HepG2 (cell line): ENCODE measurements around the gene H2AZ2. TPM values are rescaled to one million over a fixed set of nuclear protein-coding genes. Genes with fewer than 3 reads are reported as not detected.

Experiments used
- HMGXB3 ChIP-seq: sonication (generic); formaldehyde crosslinking; IDR thresholded peaks from 2 replicates; pipeline ENCODE4 v1.4.0; 2020; ENCODE audit warnings: missing genetic modification reagents, borderline replicate concordance
- HOXA5 ChIP-seq: sonication (generic); formaldehyde crosslinking; IDR thresholded peaks from 2 replicates; pipeline ENCODE4 v1.4.0; 2020; ENCODE audit warnings: missing genetic modification reagents
- KAT8 ChIP-seq: IDR thresholded peaks from 2 replicates; pipeline ENCODE4 v1.6.1; 2016; ENCODE audit warnings: missing genetic modification reagents, missing compliant biosample characterization
- MLLT10 ChIP-seq: sonication (generic); formaldehyde crosslinking; IDR thresholded peaks from 2 replicates; pipeline ENCODE4 v1.4.0; 2020; ENCODE audit warnings: missing genetic modification reagents
- WIZ ChIP-seq: sonication (generic); formaldehyde crosslinking; IDR thresholded peaks from 2 replicates; pipeline ENCODE4 v1.5.1; 2020; ENCODE audit warnings: mild to moderate bottlenecking, missing genetic modification reagents
- ZNF280D ChIP-seq: sonication (generic); formaldehyde crosslinking; IDR thresholded peaks from 2 replicates; pipeline ENCODE4 v1.5.1; 2020; ENCODE audit warnings: mild to moderate bottlenecking, missing genetic modification reagents
- ZNF597 ChIP-seq: sonication (generic); formaldehyde crosslinking; IDR thresholded peaks from 2 replicates; pipeline ENCODE4 v1.5.0; 2020; ENCODE audit warnings: missing genetic modification reagents
- polyA plus RNA-seq, 8 experiments: library from polyadenylated mRNA; depleted of rRNA in 3 of 8; stranded (reverse) in 7 of 8; unstranded in 1 of 8; fragments of >200 nt; fragmentation: Illumina TruSeq in 4 of 8; extraction: Trizol in 4 of 8; gene quantifications; 2 replicates each; pipeline versions ENCODE4 v1.2.1 to v1.2.3, GENCODE V29; 2011 to 2016; ENCODE audit warnings: low read depth in 4 of 8, missing spikeins in 1 of 8, mixed read lengths in 1 of 8; ENCODE audit not compliant: insufficient read depth in 1 of 8
- total RNA-seq, 5 experiments: library from RNA; depleted of rRNA; stranded (reverse); fragments of >200 nt; fragmentation: Illumina TruSeq; extraction: Trizol; gene quantifications; 2 replicates each; pipeline ENCODE4 v1.2.3, GENCODE V29; 2016; ENCODE audit warnings: low read depth in 1 of 5
- TF ChIP-seq, protein P1 (sequence below): sonication (generic); formaldehyde crosslinking; IDR thresholded peaks from 2 replicates; pipeline ENCODE4 v1.4.0; 2020; ENCODE audit warnings: missing genetic modification reagents, low read depth, mild to moderate bottlenecking, borderline replicate concordance
- TF ChIP-seq, protein P2 (sequence below): IDR thresholded peaks from 2 replicates; pipeline ENCODE4 v1.4.0; 2020; ENCODE audit warnings: mild to moderate bottlenecking, missing genetic modification reagents
- TF ChIP-seq, protein P3 (sequence below): sonication (generic); formaldehyde crosslinking; IDR thresholded peaks from 2 replicates; pipeline ENCODE4 v1.8.1; 2022; ENCODE audit warnings: mild to moderate bottlenecking, missing genetic modification reagents

H2AZ2 gene
- total and polyA plus RNA-seq, 2 of the 13 experiments (the other 11 are each of a cell fraction or from before 2014, with no cell fraction given) = 121 to 223 TPM

- TF ChIP-seq HMGXB3 (CRISPR knock-in tag) = peak; percentile 99
- no peak for TF ChIP-seq WIZ (CRISPR knock-in tag)
- no peak for TF ChIP-seq MLLT10 (CRISPR knock-in tag)
- 0 out of 2 replicates have a peak, but pooled peaks have one; percentile 43 for TF ChIP-seq ZNF280D (CRISPR knock-in tag)
- TF ChIP-seq KAT8 = peak; percentile 66
- TF ChIP-seq, protein P1, sequence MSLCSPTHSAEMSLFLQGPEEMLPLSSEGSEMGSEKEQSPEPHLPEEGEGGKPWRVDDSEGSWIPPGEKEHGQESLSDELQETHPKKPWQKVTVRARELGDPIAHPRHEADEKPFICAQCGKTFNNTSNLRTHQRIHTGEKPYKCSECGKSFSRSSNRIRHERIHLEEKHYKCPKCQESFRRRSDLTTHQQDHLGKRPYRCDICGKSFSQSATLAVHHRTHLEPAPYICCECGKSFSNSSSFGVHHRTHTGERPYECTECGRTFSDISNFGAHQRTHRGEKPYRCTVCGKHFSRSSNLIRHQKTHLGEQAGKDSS (CRISPR knock-in tag) = no peak
- TF ChIP-seq, protein P2, sequence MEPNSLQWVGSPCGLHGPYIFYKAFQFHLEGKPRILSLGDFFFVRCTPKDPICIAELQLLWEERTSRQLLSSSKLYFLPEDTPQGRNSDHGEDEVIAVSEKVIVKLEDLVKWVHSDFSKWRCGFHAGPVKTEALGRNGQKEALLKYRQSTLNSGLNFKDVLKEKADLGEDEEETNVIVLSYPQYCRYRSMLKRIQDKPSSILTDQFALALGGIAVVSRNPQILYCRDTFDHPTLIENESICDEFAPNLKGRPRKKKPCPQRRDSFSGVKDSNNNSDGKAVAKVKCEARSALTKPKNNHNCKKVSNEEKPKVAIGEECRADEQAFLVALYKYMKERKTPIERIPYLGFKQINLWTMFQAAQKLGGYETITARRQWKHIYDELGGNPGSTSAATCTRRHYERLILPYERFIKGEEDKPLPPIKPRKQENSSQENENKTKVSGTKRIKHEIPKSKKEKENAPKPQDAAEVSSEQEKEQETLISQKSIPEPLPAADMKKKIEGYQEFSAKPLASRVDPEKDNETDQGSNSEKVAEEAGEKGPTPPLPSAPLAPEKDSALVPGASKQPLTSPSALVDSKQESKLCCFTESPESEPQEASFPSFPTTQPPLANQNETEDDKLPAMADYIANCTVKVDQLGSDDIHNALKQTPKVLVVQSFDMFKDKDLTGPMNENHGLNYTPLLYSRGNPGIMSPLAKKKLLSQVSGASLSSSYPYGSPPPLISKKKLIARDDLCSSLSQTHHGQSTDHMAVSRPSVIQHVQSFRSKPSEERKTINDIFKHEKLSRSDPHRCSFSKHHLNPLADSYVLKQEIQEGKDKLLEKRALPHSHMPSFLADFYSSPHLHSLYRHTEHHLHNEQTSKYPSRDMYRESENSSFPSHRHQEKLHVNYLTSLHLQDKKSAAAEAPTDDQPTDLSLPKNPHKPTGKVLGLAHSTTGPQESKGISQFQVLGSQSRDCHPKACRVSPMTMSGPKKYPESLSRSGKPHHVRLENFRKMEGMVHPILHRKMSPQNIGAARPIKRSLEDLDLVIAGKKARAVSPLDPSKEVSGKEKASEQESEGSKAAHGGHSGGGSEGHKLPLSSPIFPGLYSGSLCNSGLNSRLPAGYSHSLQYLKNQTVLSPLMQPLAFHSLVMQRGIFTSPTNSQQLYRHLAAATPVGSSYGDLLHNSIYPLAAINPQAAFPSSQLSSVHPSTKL = peak; percentile 18; the same call in 1 of the 2 replicates
- TF ChIP-seq, protein P3, sequence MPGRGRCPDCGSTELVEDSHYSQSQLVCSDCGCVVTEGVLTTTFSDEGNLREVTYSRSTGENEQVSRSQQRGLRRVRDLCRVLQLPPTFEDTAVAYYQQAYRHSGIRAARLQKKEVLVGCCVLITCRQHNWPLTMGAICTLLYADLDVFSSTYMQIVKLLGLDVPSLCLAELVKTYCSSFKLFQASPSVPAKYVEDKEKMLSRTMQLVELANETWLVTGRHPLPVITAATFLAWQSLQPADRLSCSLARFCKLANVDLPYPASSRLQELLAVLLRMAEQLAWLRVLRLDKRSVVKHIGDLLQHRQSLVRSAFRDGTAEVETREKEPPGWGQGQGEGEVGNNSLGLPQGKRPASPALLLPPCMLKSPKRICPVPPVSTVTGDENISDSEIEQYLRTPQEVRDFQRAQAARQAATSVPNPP = peak; percentile 79; the same call in 1 of the 2 replicates
- TF ChIP-seq ZNF597 (CRISPR knock-in tag) = no peak
- peak; percentile 46; the same call in 1 of the 2 replicates for TF ChIP-seq HOXA5 (CRISPR knock-in tag)
These were observed at the start of gene H2AZ2 (continued) for GRCh38 chr7:44847920-44848634.
